GM20000 (cell line): ENCODE results near the gene FHIT.
A peak's percentile ranks its signal among the peaks of the same experiment; 100 is the strongest.

Experiments
- DNase-seq: peaks from one replicate; pipeline ENCODE4 v3.0.0; 2012; ENCODE audit warnings: low spot score
- CTCF ChIP-seq: IDR thresholded peaks from 2 replicates; pipeline ENCODE4 v1.5.1; 2012; ENCODE audit warnings: mild to moderate bottlenecking, control low read depth; ENCODE audit errors: extremely low read depth, missing control alignments

Gene FHIT

GRCh38 chr3:60096403-60096802, 1154.8 kb downstream of the FHIT start:
- no peak for TF ChIP-seq CTCF
- DNase-seq = no peak

GRCh38 chr3:60095930-60096329, 1155.3 kb downstream of the FHIT start:
- TF ChIP-seq CTCF = no peak
- DNase-seq = no peak

GRCh38 chr3:60095516-60095915, 1155.7 kb downstream of the FHIT start:
- no peak for TF ChIP-seq CTCF
- DNase-seq = no peak

- DNase-seq = no peak
- no peak for TF ChIP-seq CTCF
Observed at GRCh38 chr3:60094392-60094947, 1156.8 kb downstream of the FHIT start.

GRCh38 chr3:60090548-60090947, 1160.7 kb downstream of the FHIT start:
- no peak for TF ChIP-seq CTCF
- no peak for DNase-seq

- TF ChIP-seq CTCF = no peak
- DNase-seq = peak; percentile 38
Observed at GRCh38 chr3:60086811-60087210, 1164.4 kb downstream of the FHIT start.

- no peak for DNase-seq
- TF ChIP-seq CTCF = no peak
Observed at GRCh38 chr3:60085649-60086048, 1165.6 kb downstream of the FHIT start.
